HL-60 (cell line): Measurements from ENCODE around the gene BANF2.

ENCODE experiments used
- TF ChIP-seq, protein P1 (sequence below): IDR thresholded peaks from one replicate; pipeline ENCODE4 v1.5.1; 2011; ENCODE audit warnings: low read length, control low read depth, inconsistent platforms; ENCODE audit not compliant: insufficient read depth
- TF ChIP-seq, protein P2 (sequence below): IDR thresholded peaks from 2 replicates; pipeline ENCODE4 v1.6.1; 2012; ENCODE audit warnings: low read depth; ENCODE audit not compliant: insufficient replicate concordance

DNA sequence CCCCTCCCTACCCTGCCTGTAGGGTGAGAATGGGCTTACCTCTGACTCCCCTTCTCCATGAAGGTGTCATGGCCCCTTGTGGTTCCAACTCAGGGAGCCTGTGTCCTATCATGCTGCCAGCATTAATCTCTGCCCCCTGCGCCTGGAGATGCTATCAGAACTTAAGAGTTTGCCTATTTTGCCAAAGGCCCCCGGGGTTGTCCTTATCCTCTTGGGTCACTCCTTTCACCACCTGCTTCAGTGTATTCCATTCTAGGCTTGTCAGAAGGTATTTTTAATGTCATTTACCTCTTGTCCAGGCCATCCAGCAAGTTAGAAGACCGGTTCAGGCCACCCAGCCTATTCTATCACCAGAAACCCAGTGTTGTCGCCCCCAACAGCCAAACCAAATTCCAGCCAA, 28.2 kb upstream of the BANF2 start:
- TF ChIP-seq, protein P1, sequence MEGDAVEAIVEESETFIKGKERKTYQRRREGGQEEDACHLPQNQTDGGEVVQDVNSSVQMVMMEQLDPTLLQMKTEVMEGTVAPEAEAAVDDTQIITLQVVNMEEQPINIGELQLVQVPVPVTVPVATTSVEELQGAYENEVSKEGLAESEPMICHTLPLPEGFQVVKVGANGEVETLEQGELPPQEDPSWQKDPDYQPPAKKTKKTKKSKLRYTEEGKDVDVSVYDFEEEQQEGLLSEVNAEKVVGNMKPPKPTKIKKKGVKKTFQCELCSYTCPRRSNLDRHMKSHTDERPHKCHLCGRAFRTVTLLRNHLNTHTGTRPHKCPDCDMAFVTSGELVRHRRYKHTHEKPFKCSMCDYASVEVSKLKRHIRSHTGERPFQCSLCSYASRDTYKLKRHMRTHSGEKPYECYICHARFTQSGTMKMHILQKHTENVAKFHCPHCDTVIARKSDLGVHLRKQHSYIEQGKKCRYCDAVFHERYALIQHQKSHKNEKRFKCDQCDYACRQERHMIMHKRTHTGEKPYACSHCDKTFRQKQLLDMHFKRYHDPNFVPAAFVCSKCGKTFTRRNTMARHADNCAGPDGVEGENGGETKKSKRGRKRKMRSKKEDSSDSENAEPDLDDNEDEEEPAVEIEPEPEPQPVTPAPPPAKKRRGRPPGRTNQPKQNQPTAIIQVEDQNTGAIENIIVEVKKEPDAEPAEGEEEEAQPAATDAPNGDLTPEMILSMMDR: no peak
- TF ChIP-seq, protein P2, sequence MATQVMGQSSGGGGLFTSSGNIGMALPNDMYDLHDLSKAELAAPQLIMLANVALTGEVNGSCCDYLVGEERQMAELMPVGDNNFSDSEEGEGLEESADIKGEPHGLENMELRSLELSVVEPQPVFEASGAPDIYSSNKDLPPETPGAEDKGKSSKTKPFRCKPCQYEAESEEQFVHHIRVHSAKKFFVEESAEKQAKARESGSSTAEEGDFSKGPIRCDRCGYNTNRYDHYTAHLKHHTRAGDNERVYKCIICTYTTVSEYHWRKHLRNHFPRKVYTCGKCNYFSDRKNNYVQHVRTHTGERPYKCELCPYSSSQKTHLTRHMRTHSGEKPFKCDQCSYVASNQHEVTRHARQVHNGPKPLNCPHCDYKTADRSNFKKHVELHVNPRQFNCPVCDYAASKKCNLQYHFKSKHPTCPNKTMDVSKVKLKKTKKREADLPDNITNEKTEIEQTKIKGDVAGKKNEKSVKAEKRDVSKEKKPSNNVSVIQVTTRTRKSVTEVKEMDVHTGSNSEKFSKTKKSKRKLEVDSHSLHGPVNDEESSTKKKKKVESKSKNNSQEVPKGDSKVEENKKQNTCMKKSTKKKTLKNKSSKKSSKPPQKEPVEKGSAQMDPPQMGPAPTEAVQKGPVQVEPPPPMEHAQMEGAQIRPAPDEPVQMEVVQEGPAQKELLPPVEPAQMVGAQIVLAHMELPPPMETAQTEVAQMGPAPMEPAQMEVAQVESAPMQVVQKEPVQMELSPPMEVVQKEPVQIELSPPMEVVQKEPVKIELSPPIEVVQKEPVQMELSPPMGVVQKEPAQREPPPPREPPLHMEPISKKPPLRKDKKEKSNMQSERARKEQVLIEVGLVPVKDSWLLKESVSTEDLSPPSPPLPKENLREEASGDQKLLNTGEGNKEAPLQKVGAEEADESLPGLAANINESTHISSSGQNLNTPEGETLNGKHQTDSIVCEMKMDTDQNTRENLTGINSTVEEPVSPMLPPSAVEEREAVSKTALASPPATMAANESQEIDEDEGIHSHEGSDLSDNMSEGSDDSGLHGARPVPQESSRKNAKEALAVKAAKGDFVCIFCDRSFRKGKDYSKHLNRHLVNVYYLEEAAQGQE: no peak
